Embryonic facial prominence (tissue), 1 donor: ENCODE results near the gene MTURN.

Experiments
- DNase-seq: peaks from one replicate; pipeline ENCODE4 v3.0.0-alpha.2; 2016; ENCODE audit errors: extremely low spot score

The MTURN gene

GRCh38 chr7:30162133-30162532 lies 27.3 kb downstream of the MTURN start:
- DNase-seq = no peak

GRCh38 chr7:30162622-30163124 lies 27.9 kb downstream of the MTURN start:
- DNase-seq = no peak

GRCh38 chr7:30163231-30163894 lies 28.6 kb downstream of the MTURN start:
- no peak for DNase-seq

GRCh38 chr7:30164567-30164966 lies 29.8 kb downstream of the MTURN start:
- no peak for DNase-seq

- no peak for DNase-seq
These were observed 30.8 kb downstream of the MTURN start for GRCh38 chr7:30165590-30165989.

- peak; percentile 58 for DNase-seq
These were observed 31.5 kb downstream of the MTURN start for GRCh38 chr7:30166155-30166840.

- DNase-seq = no peak
These were observed 32.1 kb downstream of the MTURN start for GRCh38 chr7:30166841-30167235.

GRCh38 chr7:30167901-30168300 lies 33.1 kb downstream of the MTURN start:
- DNase-seq = no peak

- no peak for DNase-seq
These were observed 34.2 kb downstream of the MTURN start for GRCh38 chr7:30168835-30169573.

- DNase-seq = no peak
These were observed 34.8 kb downstream of the MTURN start for GRCh38 chr7:30169579-30169978.

GRCh38 chr7:30170476-30171205 lies 35.9 kb downstream of the MTURN start:
- DNase-seq = no peak

GRCh38 chr7:30171766-30172447 lies 37.1 kb downstream of the MTURN start:
- DNase-seq = no peak

- no peak for DNase-seq
These were observed 37.7 kb downstream of the MTURN start for GRCh38 chr7:30172451-30172850.

GRCh38 chr7:30173058-30173897 lies 38.5 kb downstream of the MTURN start:
- DNase-seq = no peak

- no peak for DNase-seq
These were observed 40.4 kb downstream of the MTURN start for GRCh38 chr7:30175180-30175579.

GRCh38 chr7:30175636-30176147 lies 40.9 kb downstream of the MTURN start:
- no peak for DNase-seq

GRCh38 chr7:30176463-30177109 lies 41.8 kb downstream of the MTURN start:
- no peak for DNase-seq

GRCh38 chr7:30177186-30177585 lies 42.4 kb downstream of the MTURN start:
- DNase-seq = no peak

GRCh38 chr7:30177965-30178364 lies 43.2 kb downstream of the MTURN start:
- no peak for DNase-seq
